ENCODE data around the gene P4HA1.

The P4HA1 gene

DNA sequence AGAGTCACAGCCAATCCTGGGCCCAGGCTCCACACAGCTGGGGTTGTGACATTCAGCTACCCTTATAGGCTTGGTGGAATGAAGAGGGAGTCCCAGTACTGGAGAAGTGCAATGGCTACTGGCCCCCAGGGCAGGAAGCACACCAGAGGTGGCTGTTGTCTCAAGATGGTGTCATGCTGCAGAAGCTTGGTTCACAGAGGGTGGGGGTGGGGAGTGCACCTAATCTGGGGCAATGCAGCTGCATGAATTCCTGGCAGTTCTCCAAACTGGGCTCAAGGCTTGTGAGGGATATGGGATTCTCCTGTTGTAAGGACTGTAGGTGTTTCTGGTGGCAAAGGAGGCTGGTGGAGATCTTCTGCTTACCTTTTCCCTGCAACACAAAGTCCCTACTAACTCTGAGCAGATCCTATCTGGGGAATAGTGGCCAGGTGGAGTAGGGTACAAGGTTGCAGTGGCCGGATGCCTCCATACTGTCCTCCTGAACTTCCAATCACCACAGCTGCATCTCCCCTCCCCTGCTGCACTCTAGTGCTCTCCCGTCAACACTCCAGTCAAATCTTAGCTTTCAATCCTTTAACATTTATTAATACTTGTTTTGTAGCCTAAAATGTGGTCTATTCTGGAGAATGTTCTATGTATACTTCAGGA, 114.7 kb downstream of the P4HA1 start:
- ChIA-PET POLR2A (no interaction called here), CTCF (interaction anchor here (0.9 kb wide), 1 partner anchor 73 kb away, joined by 4 read pairs; no protein-coding TSS in a partner anchor)
- TF ChIP-seq, protein P1, sequence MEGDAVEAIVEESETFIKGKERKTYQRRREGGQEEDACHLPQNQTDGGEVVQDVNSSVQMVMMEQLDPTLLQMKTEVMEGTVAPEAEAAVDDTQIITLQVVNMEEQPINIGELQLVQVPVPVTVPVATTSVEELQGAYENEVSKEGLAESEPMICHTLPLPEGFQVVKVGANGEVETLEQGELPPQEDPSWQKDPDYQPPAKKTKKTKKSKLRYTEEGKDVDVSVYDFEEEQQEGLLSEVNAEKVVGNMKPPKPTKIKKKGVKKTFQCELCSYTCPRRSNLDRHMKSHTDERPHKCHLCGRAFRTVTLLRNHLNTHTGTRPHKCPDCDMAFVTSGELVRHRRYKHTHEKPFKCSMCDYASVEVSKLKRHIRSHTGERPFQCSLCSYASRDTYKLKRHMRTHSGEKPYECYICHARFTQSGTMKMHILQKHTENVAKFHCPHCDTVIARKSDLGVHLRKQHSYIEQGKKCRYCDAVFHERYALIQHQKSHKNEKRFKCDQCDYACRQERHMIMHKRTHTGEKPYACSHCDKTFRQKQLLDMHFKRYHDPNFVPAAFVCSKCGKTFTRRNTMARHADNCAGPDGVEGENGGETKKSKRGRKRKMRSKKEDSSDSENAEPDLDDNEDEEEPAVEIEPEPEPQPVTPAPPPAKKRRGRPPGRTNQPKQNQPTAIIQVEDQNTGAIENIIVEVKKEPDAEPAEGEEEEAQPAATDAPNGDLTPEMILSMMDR (IDR thresholded peaks at IDR 0.05; ENCODE audit: control extremely low read depth, extremely low read depth, low read depth, missing control alignments): no peak
- DNase-seq (ENCODE audit: extremely low spot score): no peak

DNA sequence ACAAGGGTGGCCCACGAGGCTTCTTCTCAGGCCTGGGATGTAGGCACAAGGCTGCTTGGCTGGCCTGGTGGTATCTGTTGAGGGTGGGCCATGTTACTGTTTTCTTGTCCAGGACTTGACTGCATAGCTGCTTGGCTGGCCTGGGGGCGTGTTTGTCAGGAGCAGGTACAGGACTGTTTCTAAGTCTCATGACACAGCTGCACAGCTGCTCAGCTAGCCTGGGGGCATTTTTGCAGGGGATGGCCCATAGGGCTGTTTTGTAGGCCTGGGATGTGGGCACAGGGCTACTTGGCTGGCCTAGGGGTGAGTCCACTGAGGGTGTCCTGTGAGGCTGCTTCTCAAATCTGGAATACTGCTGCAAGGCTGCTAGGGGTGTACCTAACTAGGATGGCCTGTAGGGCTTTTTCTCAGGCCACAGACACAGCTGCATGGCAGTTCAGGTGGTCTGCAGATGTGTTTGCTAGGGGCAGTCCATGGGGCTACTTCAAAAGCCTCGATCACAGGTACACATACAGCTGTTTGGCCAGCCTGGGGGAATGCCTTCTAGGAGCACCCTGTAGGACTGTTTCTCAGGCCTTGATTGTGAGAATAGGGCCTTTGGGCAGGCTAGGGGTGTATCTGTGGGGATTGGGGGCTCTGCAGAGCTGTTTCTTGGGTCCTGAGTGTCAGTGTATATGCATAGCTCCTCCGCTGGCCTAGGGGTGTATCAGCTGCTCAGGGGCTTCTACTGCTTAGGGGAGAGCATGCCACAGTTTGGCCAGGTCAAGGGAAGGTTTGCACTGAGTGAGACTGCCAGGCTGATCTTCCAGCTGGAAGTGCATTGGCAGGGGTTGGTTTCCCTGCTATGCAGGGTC, 115.4 kb downstream of the P4HA1 start:
- ChIA-PET POLR2A (no interaction called here), CTCF (interaction anchor here (0.9 kb wide), 1 partner anchor 73 kb away, joined by 4 read pairs; no protein-coding TSS in a partner anchor)
- no peak for DNase-seq (ENCODE audit: extremely low spot score)
- TF ChIP-seq, protein P1 (IDR thresholded peaks at IDR 0.05; ENCODE audit: control extremely low read depth, extremely low read depth, low read depth, missing control alignments): no peak

DNA sequence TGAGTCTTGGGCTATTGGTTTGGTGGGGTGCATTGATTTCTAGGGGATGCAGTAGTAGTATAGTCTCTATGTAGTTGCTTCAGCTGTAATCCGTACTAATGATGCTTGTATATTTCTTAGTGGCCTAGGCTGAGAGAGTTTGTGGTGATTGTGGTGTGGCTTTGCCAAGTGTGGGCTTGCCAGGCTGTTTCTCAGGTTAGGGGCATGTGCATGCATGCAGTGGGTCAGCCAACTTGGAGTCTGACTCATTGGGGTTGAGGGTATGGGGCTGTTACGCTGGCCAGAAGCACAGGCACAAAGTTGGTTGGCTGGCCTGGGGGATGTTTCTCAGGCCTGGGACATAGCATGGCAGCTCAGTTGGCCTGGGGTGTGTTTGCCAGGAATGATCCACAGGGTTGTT, 116.3 kb downstream of the P4HA1 start:
- TF ChIP-seq, protein P1 (IDR thresholded peaks at IDR 0.05; ENCODE audit: control extremely low read depth, extremely low read depth, low read depth, missing control alignments): no peak
- ChIA-PET POLR2A (no interaction called here), CTCF (interaction anchor here (1.4 kb wide), 1 partner anchor 25 kb away, joined by 3 read pairs; no protein-coding TSS in a partner anchor)
- no peak for DNase-seq (ENCODE audit: extremely low spot score)

GRCh38 chr10:72979709-72980108, 117.0 kb downstream of the P4HA1 start:
- CTCF ChIA-PET: interaction anchor here (1.0 to 1.4 kb wide), 2 partner anchors 9 to 24 kb away, joined by 3 read pairs; no protein-coding TSS in a partner anchor
- TF ChIP-seq, protein P1 (IDR thresholded peaks at IDR 0.05; ENCODE audit: control extremely low read depth, extremely low read depth, low read depth, missing control alignments): no peak
- no peak for DNase-seq (ENCODE audit: extremely low spot score)
- POLR2A ChIA-PET: no interaction called here

DNA sequence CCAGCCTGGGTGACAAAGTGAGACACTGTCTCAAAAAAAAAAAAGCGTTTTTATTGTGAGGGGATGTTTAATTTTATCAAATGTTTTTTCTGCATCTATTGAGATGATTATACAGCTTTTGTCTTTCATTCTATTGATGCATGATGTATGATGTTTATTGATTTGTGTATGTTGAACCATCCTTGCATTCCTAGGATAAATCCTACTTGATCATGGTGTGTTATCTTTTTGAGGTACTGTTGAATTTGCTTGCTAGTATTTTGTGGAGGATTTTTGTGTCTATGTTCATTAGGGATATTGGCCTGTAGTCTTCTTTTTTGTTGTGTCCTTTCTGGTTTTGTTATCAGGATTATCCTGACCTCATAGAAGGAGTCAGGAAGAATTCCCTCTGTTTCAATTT, 119.8 kb downstream of the P4HA1 start:
- POLR2A ChIA-PET: no interaction called here
- CTCF ChIA-PET: no interaction called here
- no peak for DNase-seq (ENCODE audit: extremely low spot score)
- TF ChIP-seq, protein P1 (IDR thresholded peaks at IDR 0.05; ENCODE audit: control extremely low read depth, extremely low read depth, low read depth, missing control alignments): no peak
